DND-41 (cell line): ENCODE measurements around the gene ACOT12.

Source experiments
- ATAC-seq: fragments of 200-7000 bp; cut with Tn5 transposase; 3 replicates; pipeline ENCODE4 v1.9.1; 2021; ENCODE audit warnings: low read depth; ENCODE audit not compliant: insufficient read depth
- DNase-seq: peaks from one replicate; pipeline ENCODE4 v3.0.0-alpha.2; 2020
- H2AFZ ChIP-seq: 2 replicates; pipeline ENCODE4 v1.6.0; 2012; ENCODE audit warnings: low read depth, low read length
- H3K27ac ChIP-seq: 2 replicates; pipeline ENCODE4 v1.5.1; 2012; ENCODE audit warnings: low read length, inconsistent platforms
- H3K27me3 ChIP-seq: fragments of 200-600 bp; sonication (generic); 2 replicates; pipeline ENCODE4 v1.6.0; 2012; ENCODE audit warnings: low read length, mild to moderate bottlenecking, inconsistent platforms; ENCODE audit not compliant: insufficient read depth, poor library complexity
- H3K36me3 ChIP-seq: 2 replicates; pipeline ENCODE4 v1.5.1; 2012; ENCODE audit warnings: low read length, inconsistent platforms; ENCODE audit not compliant: insufficient read depth
- H3K4me1 ChIP-seq: 2 replicates; pipeline ENCODE4 v1.5.1; 2012; ENCODE audit warnings: mild to moderate bottlenecking, low read length; ENCODE audit not compliant: insufficient read depth
- H3K4me2 ChIP-seq: 2 replicates; pipeline ENCODE4 v1.6.0; 2012; ENCODE audit warnings: mild to moderate bottlenecking, moderate library complexity, low read length, inconsistent platforms; ENCODE audit not compliant: insufficient read depth
- H3K4me3 ChIP-seq, 2 experiments: fragments of 200-600 bp in 1 of 2; shearing (Covaris generic) in 1 of 2; 2 replicates each; pipeline ENCODE4 v1.5.1; 2012 to 2016; ENCODE audit warnings: inconsistent platforms in 2 of 2, low read length in 2 of 2, mild to moderate bottlenecking in 2 of 2, low read depth in 1 of 2, moderate library complexity in 1 of 2
- H3K79me2 ChIP-seq: 2 replicates; pipeline ENCODE4 v1.6.0; 2012; ENCODE audit warnings: low read length, inconsistent platforms; ENCODE audit not compliant: insufficient read depth
- H3K9ac ChIP-seq: 2 replicates; pipeline ENCODE4 v1.6.0; 2012; ENCODE audit warnings: low read depth, mild to moderate bottlenecking, inconsistent platforms, low read length, moderate library complexity
- H3K9me3 ChIP-seq: 2 replicates; pipeline ENCODE4 v1.5.1; 2012; ENCODE audit warnings: low read length, moderate library complexity, mild to moderate bottlenecking, inconsistent platforms; ENCODE audit not compliant: insufficient read depth, severe bottlenecking
- H4K20me1 ChIP-seq: 2 replicates; pipeline ENCODE4 v1.6.0; 2012; ENCODE audit warnings: low read length; ENCODE audit not compliant: insufficient read depth
- EZH2 ChIP-seq: IDR thresholded peaks from 3 replicates; pipeline ENCODE4 v1.6.1; 2012; ENCODE audit warnings: borderline replicate concordance, low read depth, mild to moderate bottlenecking, moderate library complexity, low read length, inconsistent platforms; ENCODE audit not compliant: severe bottlenecking
- TF ChIP-seq, protein P1 (sequence below): IDR thresholded peaks from 2 replicates; pipeline ENCODE4 v1.5.1; 2012; ENCODE audit warnings: borderline replicate concordance, low read length, moderate library complexity, mild to moderate bottlenecking; ENCODE audit not compliant: poor library complexity, severe bottlenecking; ENCODE audit errors: extremely low read depth

Gene ACOT12

GRCh38 chr5:81383867-81384266, 10.1 kb downstream of the ACOT12 start:
- Histone ChIP-seq H3K79me2 (no peaks in the 10 kb centered on the region), H3K36me3 (no peaks in the 10 kb centered on the region), H3K4me3 (no peak overlapping the region), H3K9ac (no peak overlapping the region), H3K4me1 (no peaks in the 10 kb centered on the region), H3K9me3 (no peaks in the 10 kb centered on the region), H3K27me3 (no peaks in the 10 kb centered on the region), H2AFZ (no peak overlapping the region), H4K20me1 (no peaks in the 10 kb centered on the region), H3K27ac (no peak overlapping the region), H3K4me2 (no peak overlapping the region)
- TF ChIP-seq, protein P1, sequence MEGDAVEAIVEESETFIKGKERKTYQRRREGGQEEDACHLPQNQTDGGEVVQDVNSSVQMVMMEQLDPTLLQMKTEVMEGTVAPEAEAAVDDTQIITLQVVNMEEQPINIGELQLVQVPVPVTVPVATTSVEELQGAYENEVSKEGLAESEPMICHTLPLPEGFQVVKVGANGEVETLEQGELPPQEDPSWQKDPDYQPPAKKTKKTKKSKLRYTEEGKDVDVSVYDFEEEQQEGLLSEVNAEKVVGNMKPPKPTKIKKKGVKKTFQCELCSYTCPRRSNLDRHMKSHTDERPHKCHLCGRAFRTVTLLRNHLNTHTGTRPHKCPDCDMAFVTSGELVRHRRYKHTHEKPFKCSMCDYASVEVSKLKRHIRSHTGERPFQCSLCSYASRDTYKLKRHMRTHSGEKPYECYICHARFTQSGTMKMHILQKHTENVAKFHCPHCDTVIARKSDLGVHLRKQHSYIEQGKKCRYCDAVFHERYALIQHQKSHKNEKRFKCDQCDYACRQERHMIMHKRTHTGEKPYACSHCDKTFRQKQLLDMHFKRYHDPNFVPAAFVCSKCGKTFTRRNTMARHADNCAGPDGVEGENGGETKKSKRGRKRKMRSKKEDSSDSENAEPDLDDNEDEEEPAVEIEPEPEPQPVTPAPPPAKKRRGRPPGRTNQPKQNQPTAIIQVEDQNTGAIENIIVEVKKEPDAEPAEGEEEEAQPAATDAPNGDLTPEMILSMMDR, result no peak
- TF ChIP-seq EZH2, result no peak
- ATAC-seq (no peak), DNase-seq (no peak)

DNA sequence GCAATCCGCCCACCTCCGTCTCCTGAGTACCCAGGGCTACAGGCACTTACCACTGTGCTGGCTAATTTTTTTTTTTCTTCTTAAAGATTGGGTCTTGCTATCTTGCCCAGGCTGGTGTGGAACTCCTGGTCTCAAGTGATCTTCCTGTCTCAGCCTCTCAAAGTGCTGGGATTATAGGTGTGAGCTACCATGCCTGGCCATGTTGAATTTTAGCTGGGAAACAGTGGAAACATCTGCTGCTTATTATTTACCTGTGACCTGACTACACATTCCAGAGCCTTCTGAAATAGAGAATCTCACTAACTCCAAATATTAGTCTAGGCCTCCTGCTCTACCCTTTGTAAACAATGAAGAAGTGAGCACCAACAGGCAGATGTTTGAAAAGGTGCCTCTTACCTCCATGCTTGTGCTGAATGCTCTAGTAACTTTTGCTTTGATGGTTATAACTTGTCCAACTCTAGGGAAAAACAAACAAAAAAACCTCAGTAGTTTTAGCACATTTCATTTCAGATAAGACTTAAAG, 22.5 kb downstream of the ACOT12 start:
- Histone ChIP-seq H3K4me2 (no peak overlapping the region), H3K79me2 (no peaks in the 10 kb centered on the region), H2AFZ (no peak overlapping the region), H3K9me3 (no peaks in the 10 kb centered on the region), H3K4me3 (no peak overlapping the region), H3K9ac (no peak overlapping the region), H4K20me1 (no peaks in the 10 kb centered on the region), H3K27ac (no peak overlapping the region), H3K4me1 (no peaks in the 10 kb centered on the region), H3K27me3 (no peaks in the 10 kb centered on the region), H3K36me3 (no peaks in the 10 kb centered on the region)
- TF ChIP-seq, protein P1, result no peak
- no peak for TF ChIP-seq EZH2
- ATAC-seq (no peak), DNase-seq (no peak)

- Histone ChIP-seq H3K4me3 (no peak overlapping the region), H3K27me3 (no peaks in the 10 kb centered on the region), H3K36me3 (no peaks in the 10 kb centered on the region), H2AFZ (no peak overlapping the region), H3K4me2 (no peak overlapping the region), H3K27ac (no peak overlapping the region), H4K20me1 (no peaks in the 10 kb centered on the region), H3K9ac (no peak overlapping the region), H3K4me1 (no peaks in the 10 kb centered on the region), H3K9me3 (no peaks in the 10 kb centered on the region), H3K79me2 (no peaks in the 10 kb centered on the region)
- no peak for ATAC-seq
- no peak for TF ChIP-seq EZH2
- TF ChIP-seq, protein P1, result no peak
- no peak for DNase-seq
Measured at GRCh38 chr5:81370912-81371311, 23.0 kb downstream of the ACOT12 start.

DNA sequence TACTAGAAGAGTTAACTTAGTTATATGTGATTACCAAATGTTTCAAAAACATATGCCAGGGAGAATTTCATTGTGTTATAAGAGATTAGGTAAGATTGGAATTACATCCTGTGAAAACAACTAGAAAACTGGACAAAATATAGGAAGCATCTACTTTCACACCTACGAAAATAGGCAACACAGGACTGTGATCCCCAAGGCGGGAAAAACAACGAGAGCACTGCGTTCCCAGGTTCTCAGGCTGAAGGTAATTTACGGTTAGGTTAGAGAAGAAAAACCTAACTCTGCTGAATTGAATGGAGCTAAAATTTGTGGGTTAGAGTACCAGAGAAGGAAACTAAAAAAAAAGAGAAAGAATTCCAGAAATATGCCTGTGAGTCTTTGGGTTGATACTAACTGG, 28.4 kb downstream of the ACOT12 start:
- TF ChIP-seq EZH2, result no peak
- TF ChIP-seq, protein P1, result no peak
- H3K27me3 ChIP-seq, result no peaks in the 10 kb centered on the region

More for the DNA sequence above, 28.4 kb downstream of the ACOT12 start:
- no peak overlapping the region for H3K4me2 ChIP-seq
- no peaks in the 10 kb centered on the region for H3K4me1 ChIP-seq
- H3K4me3 ChIP-seq, result no peak overlapping the region
- no peak for DNase-seq
- H4K20me1 ChIP-seq, result no peaks in the 10 kb centered on the region
- H2AFZ ChIP-seq, result no peak overlapping the region
- H3K79me2 ChIP-seq, result no peaks in the 10 kb centered on the region
- ATAC-seq, result no peak
- H3K36me3 ChIP-seq, result no peaks in the 10 kb centered on the region
- H3K9me3 ChIP-seq, result no peaks in the 10 kb centered on the region
- no peak overlapping the region for H3K9ac ChIP-seq
- no peak overlapping the region for H3K27ac ChIP-seq
